ENCODE data around the gene GRPEL2. TPM values are rescaled to one million over a fixed set of nuclear protein-coding genes. Genes with fewer than 3 reads are reported as not detected.

GRPEL2 gene
- total RNA-seq, 3 donors from 2014 or later, result 45.8 to 52.1 (median 50.6) TPM

- DNase-seq, result no peak
- H3K9me3 Mint-ChIP-seq, result no peaks in the 10 kb centered on the region
- no peaks in the 10 kb centered on the region for H3K27me3 Mint-ChIP-seq (ENCODE audit: low read depth)
- peaks cover 11% of the 10 kb centered on the region for H3K4me1 Mint-ChIP-seq (ENCODE audit: low read depth)
- H3K36me3 Mint-ChIP-seq (ENCODE audit: insufficient read depth), result no peaks in the 10 kb centered on the region
- no peak overlapping the region for H3K4me3 Mint-ChIP-seq
- ATAC-seq, result no peak
These were observed 26.9 kb downstream of the GRPEL2 start for GRCh38 chr5:149372076-149372795.

- H3K36me3 Mint-ChIP-seq (ENCODE audit: insufficient read depth), result no peaks in the 10 kb centered on the region
- DNase-seq (no peak), ATAC-seq (no peak)
- H3K4me3 Mint-ChIP-seq, result no peak overlapping the region
- peaks cover 6% of the 10 kb centered on the region for H3K4me1 Mint-ChIP-seq (ENCODE audit: low read depth)
- H3K27me3 Mint-ChIP-seq (ENCODE audit: low read depth), result no peaks in the 10 kb centered on the region
- H3K9me3 Mint-ChIP-seq, result no peaks in the 10 kb centered on the region
These were observed 27.6 kb downstream of the GRPEL2 start for GRCh38 chr5:149372932-149373331.

GRCh38 chr5:149374303-149374702 is 29.0 kb downstream of the GRPEL2 start:
- ATAC-seq (no peak), DNase-seq (no peak)
- peaks cover 4% of the 10 kb centered on the region for H3K4me1 Mint-ChIP-seq (ENCODE audit: low read depth)

GRCh38 chr5:149374801-149375200 is 29.5 kb downstream of the GRPEL2 start:
- no peaks in the 10 kb centered on the region for H3K36me3 Mint-ChIP-seq (ENCODE audit: insufficient read depth)
- DNase-seq (no peak), ATAC-seq (no peak)
- H3K4me3 Mint-ChIP-seq, result no peak overlapping the region
- peaks cover 4% of the 10 kb centered on the region for H3K4me1 Mint-ChIP-seq (ENCODE audit: low read depth)
- H3K9me3 Mint-ChIP-seq, result no peaks in the 10 kb centered on the region
- peaks cover 2% of the 10 kb centered on the region for H3K27me3 Mint-ChIP-seq (ENCODE audit: low read depth)

More at GRCh38 chr5:149374303-149374702, 29.0 kb downstream of the GRPEL2 start:
- H3K9me3 Mint-ChIP-seq, result no peaks in the 10 kb centered on the region
- no peaks in the 10 kb centered on the region for H3K36me3 Mint-ChIP-seq (ENCODE audit: insufficient read depth)
- peaks cover 2% of the 10 kb centered on the region for H3K27me3 Mint-ChIP-seq (ENCODE audit: low read depth)
- H3K4me3 Mint-ChIP-seq, result no peak overlapping the region

- DNase-seq, result no peak
- no peaks in the 10 kb centered on the region for H3K36me3 Mint-ChIP-seq (ENCODE audit: insufficient read depth)
- peaks cover 2% of the 10 kb centered on the region for H3K27me3 Mint-ChIP-seq (ENCODE audit: low read depth)
- no peak overlapping the region for H3K4me3 Mint-ChIP-seq
- peaks cover 4% of the 10 kb centered on the region for H3K4me1 Mint-ChIP-seq (ENCODE audit: low read depth)
- no peaks in the 10 kb centered on the region for H3K9me3 Mint-ChIP-seq
- no peak for ATAC-seq
These were observed 30.1 kb downstream of the GRPEL2 start for GRCh38 chr5:149375434-149375833.

GRCh38 chr5:149376104-149376503 is 30.8 kb downstream of the GRPEL2 start:
- no peaks in the 10 kb centered on the region for H3K9me3 Mint-ChIP-seq
- no peaks in the 10 kb centered on the region for H3K36me3 Mint-ChIP-seq (ENCODE audit: insufficient read depth)
- DNase-seq, result no peak
- ATAC-seq, result no peak
- H3K4me3 Mint-ChIP-seq, result no peak overlapping the region
- peaks cover 4% of the 10 kb centered on the region for H3K4me1 Mint-ChIP-seq (ENCODE audit: low read depth)
- peaks cover 2% of the 10 kb centered on the region for H3K27me3 Mint-ChIP-seq (ENCODE audit: low read depth)

- DNase-seq (no peak), ATAC-seq (no peak)
- H3K9me3 Mint-ChIP-seq, result no peaks in the 10 kb centered on the region
- H3K36me3 Mint-ChIP-seq (ENCODE audit: insufficient read depth), result no peaks in the 10 kb centered on the region
- H3K4me3 Mint-ChIP-seq, result no peak overlapping the region
- H3K27me3 Mint-ChIP-seq (ENCODE audit: low read depth), result peaks cover 2% of the 10 kb centered on the region
- peaks cover under 1% of the 10 kb centered on the region for H3K4me1 Mint-ChIP-seq (ENCODE audit: low read depth)
These were observed 31.6 kb downstream of the GRPEL2 start for GRCh38 chr5:149376711-149377447.

GRCh38 chr5:149378241-149378820 is 33.0 kb downstream of the GRPEL2 start:
- H3K4me3 Mint-ChIP-seq, result no peak overlapping the region
- DNase-seq, result no peak

GRCh38 chr5:149379177-149379761 is 34.0 kb downstream of the GRPEL2 start, which contains the start of gene IL17B:
Gene IL17B, minus strand, starts transcription at chr5:149379292. Its CDS starts 67 bp downstream, at chr5:149379225.
- no peak within 1 kb of the TSS for H3K4me3 Mint-ChIP-seq
- H3K36me3 Mint-ChIP-seq (ENCODE audit: insufficient read depth), result no peaks in the 10 kb centered on the region
- DNase-seq, result no peak
- peaks cover 2% of the 10 kb centered on the region for H3K27me3 Mint-ChIP-seq (ENCODE audit: low read depth)
- H3K9me3 Mint-ChIP-seq, result no peaks in the 10 kb centered on the region
- peaks cover 2% of the 10 kb centered on the region for H3K4me1 Mint-ChIP-seq (ENCODE audit: low read depth)
- ATAC-seq, result no peak

More at GRCh38 chr5:149378241-149378820, 33.0 kb downstream of the GRPEL2 start:
- no peak for ATAC-seq
- no peaks in the 10 kb centered on the region for H3K9me3 Mint-ChIP-seq
- peaks cover 2% of the 10 kb centered on the region for H3K27me3 Mint-ChIP-seq (ENCODE audit: low read depth)
- peaks cover 2% of the 10 kb centered on the region for H3K4me1 Mint-ChIP-seq (ENCODE audit: low read depth)
- no peaks in the 10 kb centered on the region for H3K36me3 Mint-ChIP-seq (ENCODE audit: insufficient read depth)

- Mint-ChIP-seq H3K4me3 (no peak overlapping the region), H3K9me3 (no peaks in the 10 kb centered on the region), H3K27me3 (ENCODE audit: low read depth) (peaks cover 2% of the 10 kb centered on the region), H3K36me3 (ENCODE audit: insufficient read depth) (no peaks in the 10 kb centered on the region), H3K4me1 (ENCODE audit: low read depth) (peaks cover 2% of the 10 kb centered on the region)
- ATAC-seq, result no peak
- no peak for DNase-seq
These were observed 34.6 kb downstream of the GRPEL2 start for GRCh38 chr5:149379818-149380374.

- DNase-seq (no peak), ATAC-seq (no peak)
- no peaks in the 10 kb centered on the region for H3K36me3 Mint-ChIP-seq (ENCODE audit: insufficient read depth)
- no peaks in the 10 kb centered on the region for H3K9me3 Mint-ChIP-seq
- peaks cover 2% of the 10 kb centered on the region for H3K4me1 Mint-ChIP-seq (ENCODE audit: low read depth)
- H3K4me3 Mint-ChIP-seq, result no peak overlapping the region
- peaks cover 2% of the 10 kb centered on the region for H3K27me3 Mint-ChIP-seq (ENCODE audit: low read depth)
These were observed 35.3 kb downstream of the GRPEL2 start for GRCh38 chr5:149380466-149381121.

- H3K4me1 Mint-ChIP-seq (ENCODE audit: low read depth), result peaks cover 2% of the 10 kb centered on the region
- H3K27me3 Mint-ChIP-seq (ENCODE audit: low read depth), result peaks cover 2% of the 10 kb centered on the region
- no peak for DNase-seq
- H3K4me3 Mint-ChIP-seq, result no peak overlapping the region
- peak in 1 of 2 donors; percentile 41 for ATAC-seq
- no peaks in the 10 kb centered on the region for H3K36me3 Mint-ChIP-seq (ENCODE audit: insufficient read depth)
- no peaks in the 10 kb centered on the region for H3K9me3 Mint-ChIP-seq
These were observed 36.1 kb downstream of the GRPEL2 start for GRCh38 chr5:149381261-149381985.

GRCh38 chr5:149381986-149382338 is 36.7 kb downstream of the GRPEL2 start:
- peaks cover 2% of the 10 kb centered on the region for H3K27me3 Mint-ChIP-seq (ENCODE audit: low read depth)
- H3K9me3 Mint-ChIP-seq, result no peaks in the 10 kb centered on the region
- DNase-seq (peak; percentile 72), ATAC-seq (peak; percentile 91 to 93)
- H3K4me1 Mint-ChIP-seq (ENCODE audit: low read depth), result peaks cover 2% of the 10 kb centered on the region
- H3K4me3 Mint-ChIP-seq, result no peak overlapping the region
- no peaks in the 10 kb centered on the region for H3K36me3 Mint-ChIP-seq (ENCODE audit: insufficient read depth)

Data from activated T-cell treated with anti-CD3 and anti-CD28 coated beads, Interleukin-2, amount 50 U/mL, for 4 hours (primary cell).